ENCODE data around the gene ELMO2.

The ELMO2 gene

GRCh38 chr20:46433051-46433450 is 26.6 kb upstream of the ELMO2 start:
- 0 out of 2 replicates have a peak, but pooled peaks have one; percentile 24 for TF ChIP-seq SCRT2 (tag by site-specific recombination; IDR thresholded peaks at IDR 0.05)
- TF ChIP-seq ZFP69B (tag by site-specific recombination; IDR thresholded peaks at IDR 0.05), result no peak
- Histone ChIP-seq H3K4me3 (ENCODE audit: low read depth, low read length) (no peak overlapping the region), H3K27ac (ENCODE audit: extremely low read depth, low read depth, low read length) (no peak overlapping the region), H3K36me3 (ENCODE audit: control insufficient read depth in 2 of 2, insufficient read depth in 1 of 2, low read length in 2 of 2) (no peaks in the 10 kb centered on the region), H3K9me3 (ENCODE audit: control insufficient read depth, insufficient read depth, low read depth, low read length) (no peaks in the 10 kb centered on the region), H3K4me1 (ENCODE audit: control insufficient read depth, insufficient read depth, low read length) (no peaks in the 10 kb centered on the region)
- CTCF ChIA-PET, result no interaction called here
- POLR2A ChIA-PET, result interaction anchor here (1.2 kb wide), 1 partner anchor 69 kb away, joined by 5 read pairs; no protein-coding TSS in a partner anchor

- Histone ChIP-seq H3K36me3 (ENCODE audit: control insufficient read depth in 2 of 2, insufficient read depth in 1 of 2, low read length in 2 of 2) (no peaks in the 10 kb centered on the region), H3K4me1 (ENCODE audit: control insufficient read depth, insufficient read depth, low read length) (no peaks in the 10 kb centered on the region), H3K27ac (ENCODE audit: extremely low read depth, low read depth, low read length) (no peak overlapping the region), H3K9me3 (ENCODE audit: control insufficient read depth, insufficient read depth, low read depth, low read length) (no peaks in the 10 kb centered on the region), H3K4me3 (ENCODE audit: low read depth, low read length) (no peak overlapping the region)
- no peak for TF ChIP-seq MEIS1 (CRISPR knock-in tag; IDR thresholded peaks at IDR 0.05; ENCODE audit: borderline replicate concordance)
- no peak for TF ChIP-seq ZNF2 (tag by site-specific recombination; IDR thresholded peaks at IDR 0.05)
- TF ChIP-seq ZEB2 (tag by site-specific recombination; IDR thresholded peaks at IDR 0.05), result no peak
- no peak for TF ChIP-seq ZNF707 (tag by site-specific recombination; IDR thresholded peaks at IDR 0.05)
- TF ChIP-seq PBX3 (CRISPR knock-in tag; IDR thresholded peaks at IDR 0.05), result no peak
- peak; percentile 74 for TF ChIP-seq ZSCAN4 (tag by site-specific recombination; IDR thresholded peaks at IDR 0.05)
- ChIA-PET POLR2A (no interaction called here), CTCF (no interaction called here)
Observed at GRCh38 chr20:46430921-46431712, 24.7 kb upstream of the ELMO2 start.

GRCh38 chr20:46427384-46427783 is 21.0 kb upstream of the ELMO2 start:
- H3K27ac ChIP-seq (ENCODE audit: extremely low read depth, low read depth, low read length), result no peak overlapping the region
- no peaks in the 10 kb centered on the region for H3K36me3 ChIP-seq (ENCODE audit: control insufficient read depth in 2 of 2, insufficient read depth in 1 of 2, low read length in 2 of 2)
- POLR2A ChIA-PET, result no interaction called here
- H3K9me3 ChIP-seq (ENCODE audit: control insufficient read depth, insufficient read depth, low read depth, low read length), result no peaks in the 10 kb centered on the region
- no peak overlapping the region for H3K4me3 ChIP-seq (ENCODE audit: low read depth, low read length)
- CTCF ChIA-PET, result no interaction called here
- H3K4me1 ChIP-seq (ENCODE audit: control insufficient read depth, insufficient read depth, low read length), result no peaks in the 10 kb centered on the region
- TF ChIP-seq ZNF175 (tag by site-specific recombination; IDR thresholded peaks at IDR 0.05) (no peak), TRIM28 (IDR thresholded peaks at IDR 0.05; ENCODE audit: borderline replicate concordance, low read length) (no peak), ZSCAN18 (tag by site-specific recombination; IDR thresholded peaks at IDR 0.05) (no peak), ZNF707 (tag by site-specific recombination; IDR thresholded peaks at IDR 0.05) (no peak), ZNF701 (tag by site-specific recombination; IDR thresholded peaks at IDR 0.05) (no peak), ZNF571 (tag by site-specific recombination; IDR thresholded peaks at IDR 0.05) (no peak), ZNF239 (tag by site-specific recombination; IDR thresholded peaks at IDR 0.05) (no peak), GLIS1 (tag by site-specific recombination; IDR thresholded peaks at IDR 0.05) (no peak), ZBTB48 (tag by site-specific recombination; IDR thresholded peaks at IDR 0.05) (no peak), ZNF510 (tag by site-specific recombination; IDR thresholded peaks at IDR 0.05; ENCODE audit: insufficient replicate concordance) (no peak), ZBTB7A (tag by site-specific recombination; IDR thresholded peaks at IDR 0.05; ENCODE audit: low read depth) (no peak), ZNF48 (tag by site-specific recombination; IDR thresholded peaks at IDR 0.05) (no peak), MYNN (tag by site-specific recombination; IDR thresholded peaks at IDR 0.05; ENCODE audit: borderline replicate concordance) (no peak), ZNF391 (tag by site-specific recombination; IDR thresholded peaks at IDR 0.05; ENCODE audit: borderline replicate concordance, low read depth) (no peak), ZNF585B (tag by site-specific recombination; IDR thresholded peaks at IDR 0.05) (no peak), ZNF37A (tag by site-specific recombination; IDR thresholded peaks at IDR 0.05) (no peak), ZNF280D (tag by site-specific recombination; IDR thresholded peaks at IDR 0.05) (no peak), ZSCAN30 (tag by site-specific recombination; IDR thresholded peaks at IDR 0.05) (no peak), EGR2 (tag by site-specific recombination; IDR thresholded peaks at IDR 0.05; ENCODE audit: low read depth) (no peak)

Data from HEK293 (cell line).